Measurements from ENCODE around the gene PADI2.

PADI2 gene

DNA sequence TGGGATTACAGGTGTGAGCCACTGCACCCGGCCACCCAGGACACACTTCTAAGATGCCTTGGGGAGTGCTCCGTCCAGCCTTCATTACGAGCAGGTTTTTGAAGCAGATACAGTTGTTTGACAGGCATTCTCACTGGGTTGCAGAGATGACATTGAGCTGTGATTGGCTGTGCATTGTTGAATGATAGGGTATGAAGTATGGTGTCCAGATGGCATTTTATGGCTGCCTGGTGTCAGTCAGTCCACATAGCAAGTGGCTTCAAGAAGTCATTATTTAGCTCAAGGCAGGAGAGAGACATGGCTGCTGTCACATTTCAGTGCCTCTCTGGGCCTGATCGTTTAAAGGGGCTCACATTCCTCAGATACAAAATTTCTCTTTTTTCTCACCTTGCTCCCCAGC lies 14.8 kb upstream of the PADI2 start:
- DNase-seq (ENCODE audit: low read depth), result no peak
- H3K4me3 ChIP-seq (replicated peaks; ENCODE audit: low read depth, low read length), result no peak overlapping the region
- TF ChIP-seq CTCF (IDR thresholded peaks at IDR 0.05; ENCODE audit: low read length, missing control alignments), result no peak

- DNase-seq (ENCODE audit: low read depth), result no peak
- H3K4me3 ChIP-seq (replicated peaks; ENCODE audit: low read depth, low read length), result no peak overlapping the region
- TF ChIP-seq CTCF (IDR thresholded peaks at IDR 0.05; ENCODE audit: low read length, missing control alignments), result no peak
These were observed 10.9 kb upstream of the PADI2 start for GRCh38 chr1:17130138-17130635.

DNA sequence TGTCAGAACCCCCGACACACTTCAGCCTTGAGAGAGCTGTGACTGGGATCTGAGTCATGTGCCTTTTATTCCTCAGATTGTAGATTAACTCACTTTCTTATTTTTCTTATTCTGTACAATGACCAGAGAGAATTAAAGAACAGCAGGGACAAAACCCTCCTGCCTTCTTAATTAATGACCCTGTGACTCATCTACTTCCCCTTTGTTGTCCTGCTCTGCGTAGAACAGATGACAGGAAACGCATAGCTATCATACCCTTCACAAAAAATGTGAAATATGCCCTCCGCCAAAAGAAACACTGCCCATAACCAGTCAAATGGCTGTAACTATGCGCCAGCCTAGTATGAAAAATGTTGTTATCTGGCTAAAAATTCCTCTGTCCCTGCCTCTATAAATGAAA lies 9.1 kb upstream of the PADI2 start:
- peak; percentile 96 for DNase-seq (ENCODE audit: low read depth)
- peak overlapping the region; percentile 7 for H3K4me3 ChIP-seq (replicated peaks; ENCODE audit: low read depth, low read length)
- no peak for TF ChIP-seq CTCF (IDR thresholded peaks at IDR 0.05; ENCODE audit: low read length, missing control alignments)

DNA sequence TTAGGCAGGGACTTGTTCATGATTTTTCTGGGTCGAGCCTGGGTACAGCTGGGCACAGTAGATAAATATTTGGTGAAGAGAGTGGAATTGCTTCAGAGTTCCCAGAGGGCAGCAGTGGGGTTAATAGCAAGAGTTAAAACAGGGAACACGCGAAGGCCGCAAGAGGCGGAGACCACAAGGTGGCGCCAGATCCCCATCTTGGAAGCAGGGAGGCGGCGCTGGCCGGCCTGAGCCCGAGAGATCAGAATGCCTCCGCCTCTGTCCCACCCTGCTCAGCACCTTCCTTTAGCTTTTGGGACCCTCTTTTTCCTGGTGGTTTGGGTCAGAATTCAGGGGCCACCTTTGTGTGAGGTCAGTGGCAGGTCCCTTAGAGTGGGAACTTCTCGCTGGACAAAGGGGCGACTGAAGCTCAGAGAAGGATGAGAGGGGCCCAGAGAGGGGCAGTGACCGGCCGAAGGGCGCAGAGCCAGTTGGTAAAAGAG lies 6.5 kb upstream of the PADI2 start:
- TF ChIP-seq CTCF (IDR thresholded peaks at IDR 0.05; ENCODE audit: low read length, missing control alignments), result peak; percentile 88
- H3K4me3 ChIP-seq (replicated peaks; ENCODE audit: low read depth, low read length), result no peak overlapping the region
- DNase-seq (ENCODE audit: low read depth), result peak; percentile 83

DNA sequence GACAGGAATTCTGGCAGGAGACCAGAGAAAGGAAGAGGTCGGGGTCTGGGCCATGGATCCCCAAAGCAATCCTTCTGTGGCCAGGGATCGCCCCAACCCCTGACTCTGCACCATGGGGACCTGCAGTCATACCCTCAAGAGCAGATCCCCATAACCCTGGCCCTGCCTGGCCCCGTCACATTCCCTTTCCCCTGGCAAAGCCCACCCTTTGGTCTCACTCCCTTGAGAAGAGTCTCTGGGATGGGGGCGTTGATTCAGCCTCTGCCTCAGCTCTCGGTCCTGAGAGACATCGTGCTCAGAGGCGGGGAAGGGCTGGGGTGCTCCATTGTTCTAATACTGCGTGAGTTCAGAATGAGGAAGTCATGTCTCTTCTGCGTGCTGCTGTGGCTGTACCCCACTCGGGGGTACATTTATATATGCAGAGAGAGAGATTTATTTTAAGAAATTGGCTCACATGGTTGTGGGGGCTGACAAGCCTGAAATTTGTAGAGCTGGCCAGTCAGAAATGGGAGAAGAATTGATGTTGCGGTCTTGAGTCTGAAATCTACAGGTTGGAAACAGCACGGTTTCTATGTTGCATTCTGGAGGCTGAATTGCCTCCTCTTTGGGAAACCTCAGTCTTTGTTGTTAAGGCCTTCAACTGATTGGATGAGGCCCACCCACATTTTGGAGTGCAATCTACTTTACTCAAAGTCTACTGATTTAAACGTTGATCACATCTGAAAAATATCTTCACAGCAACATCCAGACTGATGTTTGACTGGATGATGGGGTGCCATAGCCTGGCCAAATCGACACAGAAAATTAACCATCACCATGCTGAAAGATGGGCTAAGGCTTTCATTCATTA lies 4.2 kb upstream of the PADI2 start:
- no peak overlapping the region for H3K4me3 ChIP-seq (replicated peaks; ENCODE audit: low read depth, low read length)
- no peak for DNase-seq (ENCODE audit: low read depth)
- no peak for TF ChIP-seq CTCF (IDR thresholded peaks at IDR 0.05; ENCODE audit: low read length, missing control alignments)

DNA sequence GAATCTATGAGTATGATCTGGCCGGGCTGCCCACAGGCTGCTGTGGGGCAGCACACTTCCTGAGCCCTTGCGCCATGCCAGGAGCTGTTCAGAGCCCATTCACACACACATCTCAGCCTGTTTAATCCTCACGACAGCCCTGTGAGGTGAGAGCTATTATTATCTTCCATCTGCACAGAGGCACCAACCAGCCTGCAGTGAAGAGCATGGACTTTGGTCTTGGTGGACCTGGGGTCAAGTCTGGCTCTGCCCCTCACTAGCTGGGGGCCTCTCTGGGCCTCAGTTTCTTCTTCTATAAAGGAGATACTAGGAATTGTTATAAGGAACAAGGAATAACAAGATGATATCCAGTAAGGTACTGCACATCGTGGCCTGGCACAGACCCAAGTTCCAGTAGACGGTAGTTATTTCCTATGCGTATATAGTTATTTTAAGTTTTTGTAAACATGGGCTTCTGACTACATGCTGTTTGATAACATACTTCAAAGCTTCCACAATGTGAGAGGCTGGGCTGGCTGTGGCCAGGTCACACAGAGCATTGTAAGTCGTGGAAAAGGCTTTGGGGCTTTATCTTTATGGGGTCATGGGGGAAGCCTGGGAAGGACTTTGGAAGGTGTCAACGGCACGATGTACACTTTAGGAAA lies 3.4 kb upstream of the PADI2 start:
- DNase-seq (ENCODE audit: low read depth), result peak; percentile 53
- TF ChIP-seq CTCF (IDR thresholded peaks at IDR 0.05; ENCODE audit: low read length, missing control alignments), result no peak
- no peak overlapping the region for H3K4me3 ChIP-seq (replicated peaks; ENCODE audit: low read depth, low read length)

All from fibroblast of pulmonary artery (primary cell).